ENCODE measurements around the gene USP10.
A peak's percentile ranks its signal among the peaks of the same experiment; 100 is the strongest.

The USP10 gene

GRCh38 chr16:84800158-84800978 is 100.6 kb downstream of the USP10 start (continued):
- no peak for TF ChIP-seq YY1 (tag by site-specific recombination; IDR thresholded peaks at IDR 0.05)
- TF ChIP-seq ZNF776 (tag by site-specific recombination; IDR thresholded peaks at IDR 0.05; ENCODE audit: borderline replicate concordance), result peak; percentile 55; the same call in 1 of the 2 replicates
- TF ChIP-seq ZNF248 (tag by site-specific recombination; IDR thresholded peaks at IDR 0.05), result no peak
- no peak for TF ChIP-seq SP2 (tag by site-specific recombination; IDR thresholded peaks at IDR 0.05)
- TF ChIP-seq ZNF544 (tag by site-specific recombination; IDR thresholded peaks at IDR 0.05), result peak; percentile 78; the same call in 1 of the 2 replicates
- TF ChIP-seq ZNF701 (tag by site-specific recombination; IDR thresholded peaks at IDR 0.05), result no peak
- TF ChIP-seq TRIM28 (IDR thresholded peaks at IDR 0.05; ENCODE audit: borderline replicate concordance, low read length), result no peak
- TF ChIP-seq ZNF112 (tag by site-specific recombination; IDR thresholded peaks at IDR 0.05), result peak; percentile 74; the same call in 1 of the 2 replicates
- no peak for TF ChIP-seq ZNF521 (tag by site-specific recombination; IDR thresholded peaks at IDR 0.05)
- TF ChIP-seq ZNF19 (tag by site-specific recombination; IDR thresholded peaks at IDR 0.05; ENCODE audit: low read depth), result no peak
- no peak for TF ChIP-seq OVOL3 (tag by site-specific recombination; IDR thresholded peaks at IDR 0.05)
- 0 out of 2 replicates have a peak, but pooled peaks have one; percentile 62 for TF ChIP-seq ZNF561 (tag by site-specific recombination; IDR thresholded peaks at IDR 0.05; ENCODE audit: borderline replicate concordance)
- TF ChIP-seq, protein P1, sequence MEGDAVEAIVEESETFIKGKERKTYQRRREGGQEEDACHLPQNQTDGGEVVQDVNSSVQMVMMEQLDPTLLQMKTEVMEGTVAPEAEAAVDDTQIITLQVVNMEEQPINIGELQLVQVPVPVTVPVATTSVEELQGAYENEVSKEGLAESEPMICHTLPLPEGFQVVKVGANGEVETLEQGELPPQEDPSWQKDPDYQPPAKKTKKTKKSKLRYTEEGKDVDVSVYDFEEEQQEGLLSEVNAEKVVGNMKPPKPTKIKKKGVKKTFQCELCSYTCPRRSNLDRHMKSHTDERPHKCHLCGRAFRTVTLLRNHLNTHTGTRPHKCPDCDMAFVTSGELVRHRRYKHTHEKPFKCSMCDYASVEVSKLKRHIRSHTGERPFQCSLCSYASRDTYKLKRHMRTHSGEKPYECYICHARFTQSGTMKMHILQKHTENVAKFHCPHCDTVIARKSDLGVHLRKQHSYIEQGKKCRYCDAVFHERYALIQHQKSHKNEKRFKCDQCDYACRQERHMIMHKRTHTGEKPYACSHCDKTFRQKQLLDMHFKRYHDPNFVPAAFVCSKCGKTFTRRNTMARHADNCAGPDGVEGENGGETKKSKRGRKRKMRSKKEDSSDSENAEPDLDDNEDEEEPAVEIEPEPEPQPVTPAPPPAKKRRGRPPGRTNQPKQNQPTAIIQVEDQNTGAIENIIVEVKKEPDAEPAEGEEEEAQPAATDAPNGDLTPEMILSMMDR (tag by site-specific recombination; IDR thresholded peaks at IDR 0.05), result no peak
- TF ChIP-seq ZSCAN4 (tag by site-specific recombination; IDR thresholded peaks at IDR 0.05), result no peak
- TF ChIP-seq, protein P2, sequence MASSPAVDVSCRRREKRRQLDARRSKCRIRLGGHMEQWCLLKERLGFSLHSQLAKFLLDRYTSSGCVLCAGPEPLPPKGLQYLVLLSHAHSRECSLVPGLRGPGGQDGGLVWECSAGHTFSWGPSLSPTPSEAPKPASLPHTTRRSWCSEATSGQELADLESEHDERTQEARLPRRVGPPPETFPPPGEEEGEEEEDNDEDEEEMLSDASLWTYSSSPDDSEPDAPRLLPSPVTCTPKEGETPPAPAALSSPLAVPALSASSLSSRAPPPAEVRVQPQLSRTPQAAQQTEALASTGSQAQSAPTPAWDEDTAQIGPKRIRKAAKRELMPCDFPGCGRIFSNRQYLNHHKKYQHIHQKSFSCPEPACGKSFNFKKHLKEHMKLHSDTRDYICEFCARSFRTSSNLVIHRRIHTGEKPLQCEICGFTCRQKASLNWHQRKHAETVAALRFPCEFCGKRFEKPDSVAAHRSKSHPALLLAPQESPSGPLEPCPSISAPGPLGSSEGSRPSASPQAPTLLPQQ (tag by site-specific recombination; IDR thresholded peaks at IDR 0.05), result no peak
- no peak for TF ChIP-seq TCF7L2 (IDR thresholded peaks at IDR 0.05; ENCODE audit: borderline replicate concordance, low read depth, low read length)
- TF ChIP-seq PATZ1 (tag by site-specific recombination; IDR thresholded peaks at IDR 0.05), result no peak

DNA sequence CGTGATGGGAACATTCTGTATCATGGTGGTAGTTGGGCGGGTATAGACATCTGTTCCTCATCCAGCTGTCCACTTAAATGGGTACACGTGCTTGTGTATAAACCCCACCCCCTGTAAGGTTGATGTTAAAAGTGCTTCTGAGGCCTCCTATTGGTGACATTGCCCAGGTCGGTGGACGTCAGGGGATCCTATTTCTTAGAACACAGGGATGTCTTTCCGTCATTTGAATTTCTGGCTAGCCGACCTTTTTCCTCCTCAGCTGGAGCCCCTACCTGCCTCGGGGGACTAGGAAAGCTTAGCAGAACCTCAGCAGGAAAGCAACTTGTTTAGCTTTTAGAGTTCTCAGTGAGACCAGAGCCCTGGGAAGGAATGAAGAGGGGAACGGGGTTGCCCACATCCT is 103.3 kb downstream of the USP10 start:
- Histone ChIP-seq H3K9me3 (ENCODE audit: control insufficient read depth, insufficient read depth, low read depth, low read length) (no peaks in the 10 kb centered on the region), H3K4me1 (ENCODE audit: control insufficient read depth, insufficient read depth, low read length) (no peaks in the 10 kb centered on the region), H3K4me3 (ENCODE audit: low read depth, low read length) (no peak overlapping the region), H3K27ac (ENCODE audit: extremely low read depth, low read depth, low read length) (no peak overlapping the region), H3K36me3 (ENCODE audit: control insufficient read depth in 2 of 2, insufficient read depth in 1 of 2, low read length in 2 of 2) (no peaks in the 10 kb centered on the region)
- no peak for TF ChIP-seq TRIM28 (IDR thresholded peaks at IDR 0.05; ENCODE audit: borderline replicate concordance, low read length)
- POLR2A ChIA-PET, result no interaction called here
- CTCF ChIA-PET, result no interaction called here

Data from HEK293 (cell line).